SU-DHL-6 (cell line): ENCODE results near the gene APH1B.

Experiments
- EZH2phosphoT487 ChIP-seq: fragments of 200-600 bp; sonication (generic), shearing (Covaris generic); conservative IDR thresholded peaks from 2 replicates; pipeline ENCODE4 v1.6.1; 2018; ENCODE audit warnings: mild to moderate bottlenecking, antibody characterized with exemption, low read length, moderate library complexity, mixed read lengths
- TF ChIP-seq, protein P1 (sequence below): fragments of 200-600 bp; sonication (generic); IDR thresholded peaks from one replicate; pipeline ENCODE4 v1.5.1; 2017; ENCODE audit warnings: antibody characterized with exemption, mild to moderate bottlenecking, low read length, moderate library complexity; ENCODE audit not compliant: insufficient read depth, poor library complexity, severe bottlenecking

DNA sequence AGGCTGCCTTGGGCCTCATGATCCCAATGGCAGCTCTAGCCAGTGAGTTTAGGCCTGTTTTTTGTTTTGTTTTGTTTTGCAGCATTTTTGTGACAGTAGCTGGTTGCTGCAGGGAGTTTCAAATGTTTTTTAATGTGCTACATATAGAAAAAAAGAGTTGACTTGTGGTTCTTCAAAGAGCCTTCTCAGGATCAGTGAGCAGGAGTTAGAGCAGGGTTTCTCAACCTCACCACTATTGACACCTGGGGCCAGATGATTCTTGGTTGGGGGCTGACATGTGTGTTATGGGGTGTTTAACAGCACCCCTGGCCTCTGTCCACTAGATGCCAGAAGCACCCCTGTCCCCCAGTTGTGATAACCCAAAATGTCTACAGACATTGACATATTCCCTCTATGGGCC, 17.9 kb downstream of the APH1B start:
- TF ChIP-seq, protein P1, sequence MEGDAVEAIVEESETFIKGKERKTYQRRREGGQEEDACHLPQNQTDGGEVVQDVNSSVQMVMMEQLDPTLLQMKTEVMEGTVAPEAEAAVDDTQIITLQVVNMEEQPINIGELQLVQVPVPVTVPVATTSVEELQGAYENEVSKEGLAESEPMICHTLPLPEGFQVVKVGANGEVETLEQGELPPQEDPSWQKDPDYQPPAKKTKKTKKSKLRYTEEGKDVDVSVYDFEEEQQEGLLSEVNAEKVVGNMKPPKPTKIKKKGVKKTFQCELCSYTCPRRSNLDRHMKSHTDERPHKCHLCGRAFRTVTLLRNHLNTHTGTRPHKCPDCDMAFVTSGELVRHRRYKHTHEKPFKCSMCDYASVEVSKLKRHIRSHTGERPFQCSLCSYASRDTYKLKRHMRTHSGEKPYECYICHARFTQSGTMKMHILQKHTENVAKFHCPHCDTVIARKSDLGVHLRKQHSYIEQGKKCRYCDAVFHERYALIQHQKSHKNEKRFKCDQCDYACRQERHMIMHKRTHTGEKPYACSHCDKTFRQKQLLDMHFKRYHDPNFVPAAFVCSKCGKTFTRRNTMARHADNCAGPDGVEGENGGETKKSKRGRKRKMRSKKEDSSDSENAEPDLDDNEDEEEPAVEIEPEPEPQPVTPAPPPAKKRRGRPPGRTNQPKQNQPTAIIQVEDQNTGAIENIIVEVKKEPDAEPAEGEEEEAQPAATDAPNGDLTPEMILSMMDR, result no peak
- no peak for TF ChIP-seq EZH2phosphoT487
